ENCODE data around the gene SKP2. TPM values are rescaled to one million over a fixed set of nuclear protein-coding genes. Genes with fewer than 3 reads are reported as not detected.

The SKP2 gene
- total RNA-seq, 1 experiment from 2014 or later, result 589 TPM

Other genes starting within 250 kb of the SKP2 start
- gene CAPSL, start 213.5 kb upstream of the SKP2 start, total RNA-seq (2014; rRNA removed; shearing (Covaris generic)), result not detected in 2 replicates
- 1.9 and 2.0 TPM in 2 replicates for gene UGT3A1, start 160.7 kb upstream of the SKP2 start, total RNA-seq (2014; rRNA removed; shearing (Covaris generic))
- gene UGT3A2, start 85.2 kb upstream of the SKP2 start, total RNA-seq (2014; rRNA removed; shearing (Covaris generic)), result not detected in 2 replicates
- 14.9 and 16.4 TPM in 2 replicates for gene LMBRD2, start 224 bp upstream of the SKP2 start, total RNA-seq (2014; rRNA removed; shearing (Covaris generic))
- gene NADK2, start 89.8 kb downstream of the SKP2 start, total RNA-seq (2014; rRNA removed; shearing (Covaris generic)), result 42.0 and 49.9 TPM in 2 replicates
- 0.73 and 0.93 TPM in 2 replicates for gene RANBP3L, start 149.8 kb downstream of the SKP2 start, total RNA-seq (2014; rRNA removed; shearing (Covaris generic))